MM.1S (cell line): ENCODE results near the gene UBE2L5.

ENCODE experiments used
- CTCF ChIP-seq: fragments of 300-600 bp; sonication (generic); IDR thresholded peaks from 2 replicates; pipeline ENCODE4 v1.5.1; 2016; ENCODE audit warnings: antibody characterized with exemption, low read length, mixed read lengths
- EZH2 ChIP-seq: fragments of 300-600 bp; sonication (generic); optimal IDR thresholded peaks from 2 replicates; pipeline ENCODE3; 2017; ENCODE audit warnings: low read depth, mild to moderate bottlenecking, antibody characterized with exemption, low read length, mixed read lengths
- EZH2phosphoT487 ChIP-seq: fragments of 300-600 bp; sonication (generic); IDR thresholded peaks from 2 replicates; pipeline ENCODE4 v1.6.1; 2018; ENCODE audit warnings: antibody characterized with exemption, low read length

- no peak for TF ChIP-seq CTCF
- TF ChIP-seq EZH2phosphoT487 = no peak
- no peak for TF ChIP-seq EZH2
Measured at GRCh38 chr13:30410705-30411125, 11.6 kb upstream of the UBE2L5 start.
